OCI-LY3 (cell line): ENCODE data around the gene AFF2.

ENCODE experiments used
- H2AFZ ChIP-seq: fragments of 200-600, 300-600 bp; shearing (Covaris generic); 2 replicates; pipeline ENCODE4 v1.6.0; 2014; ENCODE audit warnings: antibody characterized with exemption, low read depth, low read length
- H3K27ac ChIP-seq: fragments of 200-600, 300-600 bp; sonication (generic); 2 replicates; pipeline ENCODE4 v1.5.1; 2014; ENCODE audit warnings: mild to moderate bottlenecking, low read length, moderate library complexity, mixed read lengths
- H3K27me3 ChIP-seq: fragments of 200-600, 300-600 bp; sonication (generic); 2 replicates; pipeline ENCODE4 v1.6.1; 2014; ENCODE audit warnings: low read depth, low read length, mixed read lengths
- H3K36me3 ChIP-seq: fragments of 200-600, 300-600 bp; sonication (generic); replicated peaks from 2 replicates; pipeline ENCODE3; 2014; ENCODE audit warnings: low read depth, low read length, mixed read lengths
- H3K4me1 ChIP-seq: fragments of 300-600, 200-600 bp; sonication (generic); 2 replicates; pipeline ENCODE4 v1.6.1; 2014; ENCODE audit warnings: low read length, mixed read lengths
- H3K4me2 ChIP-seq: fragments of 200-600, 300-600 bp; sonication (generic); 2 replicates; pipeline ENCODE4 v1.6.1; 2014; ENCODE audit warnings: low read length, mixed read lengths
- H3K4me3 ChIP-seq: fragments of 300-600, 200-600 bp; sonication (generic); 2 replicates; pipeline ENCODE4 v1.5.1; 2014; ENCODE audit warnings: antibody characterized with exemption, mild to moderate bottlenecking, low read length, moderate library complexity
- H3K79me2 ChIP-seq: fragments of 300-600, 200-600 bp; shearing (Covaris generic); 2 replicates; pipeline ENCODE4 v1.6.1; 2014; ENCODE audit warnings: mild to moderate bottlenecking, low read length, mixed read lengths
- H3K9ac ChIP-seq: fragments of 300-600, 200-600 bp; shearing (Covaris generic); 2 replicates; pipeline ENCODE4 v1.6.0; 2014; ENCODE audit warnings: mild to moderate bottlenecking, low read length, moderate library complexity
- H3K9me3 ChIP-seq: fragments of 200-600, 300-600 bp; shearing (Covaris generic); 2 replicates; pipeline ENCODE4 v1.6.1; 2014; ENCODE audit warnings: low read length, mixed read lengths; ENCODE audit not compliant: insufficient read depth
- H4K20me1 ChIP-seq: fragments of 200-600, 300-600 bp; sonication (generic); 2 replicates; pipeline ENCODE4 v1.6.1; 2016; ENCODE audit warnings: low read length, mixed read lengths; ENCODE audit not compliant: insufficient read depth
- CTCF ChIP-seq: fragments of 200-600, 300-600 bp; sonication (generic); IDR thresholded peaks from 2 replicates; pipeline ENCODE4 v1.5.1; 2014; ENCODE audit warnings: antibody characterized with exemption, low read length, low read depth
- EZH2phosphoT487 ChIP-seq: fragments of 200-600 bp; shearing (Covaris generic); IDR thresholded peaks from 2 replicates; pipeline ENCODE4 v1.6.1; 2018; ENCODE audit warnings: antibody characterized with exemption, mixed run types, low read depth

The AFF2 gene

GRCh38 chrX:148522006-148522405 lies 21.6 kb downstream of the AFF2 start:
- Histone ChIP-seq H3K4me1 (peaks cover 10% of the 10 kb centered on the region), H3K27ac (no peak overlapping the region), H3K27me3 (peaks cover 3% of the 10 kb centered on the region; the same call in 1 of the 2 replicates), H3K4me3 (no peak overlapping the region), H4K20me1 (no peaks in the 10 kb centered on the region), H3K79me2 (no peaks in the 10 kb centered on the region), H2AFZ (no peak overlapping the region), H3K4me2 (peak overlapping the region; percentile 15), H3K9me3 (no peaks in the 10 kb centered on the region), H3K9ac (no peak overlapping the region), H3K36me3 (no peaks in the 10 kb centered on the region)
- TF ChIP-seq EZH2phosphoT487 (no peak), CTCF (no peak)

- H4K20me1 ChIP-seq, result no peaks in the 10 kb centered on the region
- no peak overlapping the region for H3K27ac ChIP-seq
- H3K4me3 ChIP-seq, result no peak overlapping the region
These were observed 23.1 kb downstream of the AFF2 start for GRCh38 chrX:148523303-148524080.

GRCh38 chrX:148530464-148531077 lies 30.2 kb downstream of the AFF2 start:
- Histone ChIP-seq H3K9me3 (no peaks in the 10 kb centered on the region), H3K36me3 (no peaks in the 10 kb centered on the region), H3K9ac (no peak overlapping the region), H3K4me2 (no peak overlapping the region), H3K4me1 (peaks cover 5% of the 10 kb centered on the region), H4K20me1 (no peaks in the 10 kb centered on the region), H3K4me3 (no peak overlapping the region), H3K27ac (no peak overlapping the region), H3K79me2 (no peaks in the 10 kb centered on the region), H2AFZ (no peak overlapping the region), H3K27me3 (no peaks in the 10 kb centered on the region)
- TF ChIP-seq EZH2phosphoT487 (no peak), CTCF (peak; percentile 61)

More at GRCh38 chrX:148523303-148524080, 23.1 kb downstream of the AFF2 start:
- H3K79me2 ChIP-seq, result no peaks in the 10 kb centered on the region
- TF ChIP-seq CTCF (no peak), EZH2phosphoT487 (no peak)
- no peaks in the 10 kb centered on the region for H3K36me3 ChIP-seq
- no peak overlapping the region for H3K9ac ChIP-seq
- no peak overlapping the region for H3K4me2 ChIP-seq
- no peak overlapping the region for H2AFZ ChIP-seq
- no peaks in the 10 kb centered on the region for H3K9me3 ChIP-seq
- peaks cover 10% of the 10 kb centered on the region for H3K4me1 ChIP-seq
- H3K27me3 ChIP-seq, result peaks cover 3% of the 10 kb centered on the region; the same call in 1 of the 2 replicates

- Histone ChIP-seq H3K9me3 (no peaks in the 10 kb centered on the region), H3K79me2 (no peaks in the 10 kb centered on the region), H3K27ac (no peak overlapping the region), H4K20me1 (no peaks in the 10 kb centered on the region), H2AFZ (no peak overlapping the region), H3K4me3 (no peak overlapping the region), H3K36me3 (no peaks in the 10 kb centered on the region), H3K27me3 (no peaks in the 10 kb centered on the region), H3K9ac (no peak overlapping the region), H3K4me2 (no peak overlapping the region), H3K4me1 (peaks cover 15% of the 10 kb centered on the region)
- TF ChIP-seq CTCF (no peak), EZH2phosphoT487 (no peak)
These were observed 33.9 kb downstream of the AFF2 start for GRCh38 chrX:148534291-148534690.
